ENCODE measurements around the gene RBM43.
"Not testable (repeated sequence)": the region's sequence is repeated elsewhere in the genome, so short reads cannot be mapped to it uniquely, and the experiment has no call there.

Gene RBM43

GRCh38 chr2:151261231-151261976, at the start of gene RBM43:
TSS of gene RBM43 (minus strand) at chr2:151261863. CDS start at chr2:151261727, 136 bp downstream.
- DNase-seq (ENCODE audit: low spot score) = peak; percentile 85

GRCh38 chr2:151310313-151310712, 48.6 kb upstream of the RBM43 start:
- DNase-seq (ENCODE audit: low spot score) = not testable (repeated sequence)

GRCh38 chr2:151306621-151307020, 45.0 kb upstream of the RBM43 start:
- DNase-seq (ENCODE audit: low spot score) = no peak

- DNase-seq (ENCODE audit: low spot score) = no peak
Observed at GRCh38 chr2:151305129-151305691, 43.5 kb upstream of the RBM43 start.

GRCh38 chr2:151302879-151303278, 41.2 kb upstream of the RBM43 start:
- DNase-seq (ENCODE audit: low spot score) = no peak

GRCh38 chr2:151302404-151302803, 40.7 kb upstream of the RBM43 start:
- DNase-seq (ENCODE audit: low spot score) = no peak

- no peak for DNase-seq (ENCODE audit: low spot score)
Observed at GRCh38 chr2:151299920-151300539, 38.4 kb upstream of the RBM43 start.

- DNase-seq (ENCODE audit: low spot score) = no peak
Observed at GRCh38 chr2:151297882-151298281, 36.2 kb upstream of the RBM43 start.

- DNase-seq (ENCODE audit: low spot score) = not testable (repeated sequence)
Observed at GRCh38 chr2:151295926-151296325, 34.3 kb upstream of the RBM43 start.

GRCh38 chr2:151292546-151292945, 30.9 kb upstream of the RBM43 start:
- DNase-seq (ENCODE audit: low spot score) = no peak

GRCh38 chr2:151292141-151292540, 30.5 kb upstream of the RBM43 start:
- DNase-seq (ENCODE audit: low spot score) = no peak

- no peak for DNase-seq (ENCODE audit: low spot score)
Observed at GRCh38 chr2:151291224-151291623, 29.6 kb upstream of the RBM43 start.

GRCh38 chr2:151289972-151290866, 28.6 kb upstream of the RBM43 start:
- peak; percentile 11 for DNase-seq (ENCODE audit: low spot score)

- DNase-seq (ENCODE audit: low spot score) = no peak
Observed at GRCh38 chr2:151287513-151288250, 26.0 kb upstream of the RBM43 start.

- no peak for DNase-seq (ENCODE audit: low spot score)
Observed at GRCh38 chr2:151282401-151282800, 20.7 kb upstream of the RBM43 start.

GRCh38 chr2:151280271-151280670, 18.6 kb upstream of the RBM43 start:
- DNase-seq (ENCODE audit: low spot score) = no peak

- no peak for DNase-seq (ENCODE audit: low spot score)
Observed at GRCh38 chr2:151278487-151278886, 16.8 kb upstream of the RBM43 start.

GRCh38 chr2:151277067-151277466, 15.4 kb upstream of the RBM43 start:
- no peak for DNase-seq (ENCODE audit: low spot score)

- no peak for DNase-seq (ENCODE audit: low spot score)
Observed at GRCh38 chr2:151275291-151275690, 13.6 kb upstream of the RBM43 start.

- no peak for DNase-seq (ENCODE audit: low spot score)
Observed at GRCh38 chr2:151271824-151272223, 10.2 kb upstream of the RBM43 start.

- no peak for DNase-seq (ENCODE audit: low spot score)
Observed at GRCh38 chr2:151269798-151270568, 8.3 kb upstream of the RBM43 start.

Data from CD4-positive, alpha-beta T cell treated with Interleukin-6 at 100 ng/mL for 8 hours (primary cell).